Measurements from ENCODE around the gene NLRC5. TPM values are rescaled to one million over a fixed set of nuclear protein-coding genes. Genes with fewer than 3 reads are reported as not detected.

NLRC5 gene
- total RNA-seq, 1 donor from 2014 or later, result 4.5 TPM

DNA sequence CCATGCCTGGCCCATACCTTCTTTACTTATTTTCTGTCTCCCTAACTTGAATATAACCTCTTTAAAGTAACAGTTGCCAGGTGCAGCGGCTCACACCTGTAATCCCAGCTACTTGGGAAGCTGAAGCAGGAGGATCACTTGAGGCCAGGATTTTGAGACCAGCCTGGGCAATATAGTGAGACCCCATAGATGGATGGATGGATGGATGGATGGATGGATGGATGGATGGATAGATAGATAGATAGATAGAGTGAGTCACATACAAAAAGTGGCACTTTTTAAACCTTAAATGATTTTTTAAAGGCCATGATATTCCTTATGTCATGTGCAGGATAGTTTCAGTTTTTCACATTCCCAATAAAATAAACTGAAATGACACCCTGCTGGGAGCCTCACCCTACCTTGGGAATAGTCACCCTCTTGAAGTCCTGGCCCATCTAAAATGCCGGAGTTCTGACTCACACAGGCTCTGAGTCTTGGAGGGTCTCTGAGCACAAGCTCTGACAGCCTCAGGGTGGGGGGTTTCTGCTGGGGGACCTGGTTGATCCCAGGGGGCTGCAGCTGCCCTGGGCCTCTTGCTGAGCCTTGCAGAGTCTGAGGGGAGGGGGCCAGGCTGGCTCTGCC is 129.2 kb downstream of the NLRC5 start:
- TF ChIP-seq, protein P1, sequence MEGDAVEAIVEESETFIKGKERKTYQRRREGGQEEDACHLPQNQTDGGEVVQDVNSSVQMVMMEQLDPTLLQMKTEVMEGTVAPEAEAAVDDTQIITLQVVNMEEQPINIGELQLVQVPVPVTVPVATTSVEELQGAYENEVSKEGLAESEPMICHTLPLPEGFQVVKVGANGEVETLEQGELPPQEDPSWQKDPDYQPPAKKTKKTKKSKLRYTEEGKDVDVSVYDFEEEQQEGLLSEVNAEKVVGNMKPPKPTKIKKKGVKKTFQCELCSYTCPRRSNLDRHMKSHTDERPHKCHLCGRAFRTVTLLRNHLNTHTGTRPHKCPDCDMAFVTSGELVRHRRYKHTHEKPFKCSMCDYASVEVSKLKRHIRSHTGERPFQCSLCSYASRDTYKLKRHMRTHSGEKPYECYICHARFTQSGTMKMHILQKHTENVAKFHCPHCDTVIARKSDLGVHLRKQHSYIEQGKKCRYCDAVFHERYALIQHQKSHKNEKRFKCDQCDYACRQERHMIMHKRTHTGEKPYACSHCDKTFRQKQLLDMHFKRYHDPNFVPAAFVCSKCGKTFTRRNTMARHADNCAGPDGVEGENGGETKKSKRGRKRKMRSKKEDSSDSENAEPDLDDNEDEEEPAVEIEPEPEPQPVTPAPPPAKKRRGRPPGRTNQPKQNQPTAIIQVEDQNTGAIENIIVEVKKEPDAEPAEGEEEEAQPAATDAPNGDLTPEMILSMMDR (conservative IDR thresholded peaks at IDR 0.05; ENCODE audit: low read depth, low read length), result no peak
- no peak overlapping the region for H3K4me3 ChIP-seq (ENCODE audit: low read depth, low read length)
- DNase-seq (ENCODE audit: low read depth), result no peak

- DNase-seq (ENCODE audit: low read depth), result no peak
- TF ChIP-seq, protein P1 (conservative IDR thresholded peaks at IDR 0.05; ENCODE audit: low read depth, low read length), result no peak
- H3K4me3 ChIP-seq (ENCODE audit: low read depth, low read length), result no peak overlapping the region
Measured at GRCh38 chr16:57123216-57123973, 134.0 kb downstream of the NLRC5 start.

- no peak overlapping the region for H3K4me3 ChIP-seq (ENCODE audit: low read depth, low read length)
- TF ChIP-seq, protein P1 (conservative IDR thresholded peaks at IDR 0.05; ENCODE audit: low read depth, low read length), result no peak
- no peak for DNase-seq (ENCODE audit: low read depth)
Measured at GRCh38 chr16:57123974-57124674, 134.8 kb downstream of the NLRC5 start.

DNA sequence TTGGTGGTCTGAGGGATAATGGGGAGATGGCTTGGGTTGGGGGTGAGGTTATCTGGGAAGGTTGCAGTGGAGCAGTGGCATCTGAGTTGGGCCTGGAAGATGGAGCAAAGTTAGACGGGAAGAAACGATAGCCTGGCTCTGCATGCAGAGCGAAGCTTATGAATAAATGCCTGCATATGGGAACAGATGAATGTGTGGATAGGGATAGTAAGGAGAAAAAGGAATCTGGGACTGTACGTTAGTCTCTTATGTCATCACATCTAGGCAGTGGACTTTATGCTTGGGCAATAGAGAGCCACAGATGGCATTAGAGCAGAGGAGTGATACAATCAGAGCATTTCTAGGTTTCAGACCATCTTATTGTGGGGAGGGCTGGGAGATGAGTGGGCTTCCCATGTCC is 136.0 kb downstream of the NLRC5 start:
- no peak overlapping the region for H3K4me3 ChIP-seq (ENCODE audit: low read depth, low read length)
- TF ChIP-seq, protein P1 (conservative IDR thresholded peaks at IDR 0.05; ENCODE audit: low read depth, low read length), result no peak
- DNase-seq (ENCODE audit: low read depth), result no peak

DNA sequence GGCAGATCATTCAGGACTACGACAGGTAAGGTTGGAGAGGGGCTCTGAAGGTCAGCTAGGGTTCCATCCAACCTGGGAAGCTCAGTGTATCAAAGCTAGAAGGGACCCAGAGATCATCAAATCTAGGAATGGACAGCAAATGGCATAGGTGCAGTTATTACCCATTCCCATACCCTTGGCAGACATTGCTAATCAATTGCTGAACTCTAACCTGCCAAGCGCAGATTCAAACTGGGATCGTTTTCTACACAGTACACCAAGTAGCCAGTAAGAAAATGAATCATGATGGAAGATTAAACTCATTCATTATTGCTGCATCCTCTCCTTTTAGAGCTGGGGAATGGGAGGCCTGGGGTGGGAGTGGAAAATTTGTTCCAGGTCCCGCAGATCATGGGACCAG is 136.6 kb downstream of the NLRC5 start:
- DNase-seq (ENCODE audit: low read depth), result no peak
- H3K4me3 ChIP-seq (ENCODE audit: low read depth, low read length), result no peak overlapping the region
- TF ChIP-seq, protein P1 (conservative IDR thresholded peaks at IDR 0.05; ENCODE audit: low read depth, low read length), result no peak

GRCh38 chr16:57126411-57126810 is 137.1 kb downstream of the NLRC5 start:
- no peak for DNase-seq (ENCODE audit: low read depth)
- H3K4me3 ChIP-seq (ENCODE audit: low read depth, low read length), result no peak overlapping the region
- TF ChIP-seq, protein P1 (conservative IDR thresholded peaks at IDR 0.05; ENCODE audit: low read depth, low read length), result no peak
